Measurements from ENCODE around the gene LHFPL2.

The LHFPL2 gene

GRCh38 chr5:78665534-78665933 is 17.0 kb upstream of the LHFPL2 start:
- no peak for DNase-seq

- DNase-seq: no peak
Measured at GRCh38 chr5:78662323-78662722, 13.8 kb upstream of the LHFPL2 start.

- DNase-seq: no peak
Measured at GRCh38 chr5:78661691-78662090, 13.1 kb upstream of the LHFPL2 start.

- DNase-seq: no peak
Measured at GRCh38 chr5:78661044-78661443, 12.5 kb upstream of the LHFPL2 start.

GRCh38 chr5:78660401-78660800 is 11.8 kb upstream of the LHFPL2 start:
- no peak for DNase-seq

GRCh38 chr5:78659714-78660113 is 11.1 kb upstream of the LHFPL2 start:
- no peak for DNase-seq

- no peak for DNase-seq
Measured at GRCh38 chr5:78659114-78659513, 10.5 kb upstream of the LHFPL2 start.

GRCh38 chr5:78657201-78657600 is 8.6 kb upstream of the LHFPL2 start:
- no peak for DNase-seq

- DNase-seq: no peak
Measured at GRCh38 chr5:78655746-78656290, 7.2 kb upstream of the LHFPL2 start.

- no peak for DNase-seq
Measured at GRCh38 chr5:78654386-78654785, 5.8 kb upstream of the LHFPL2 start.

- no peak for DNase-seq
Measured at GRCh38 chr5:78653681-78654366, 5.3 kb upstream of the LHFPL2 start.

GRCh38 chr5:78653031-78653430 is 4.5 kb upstream of the LHFPL2 start:
- DNase-seq: no peak

- no peak for DNase-seq
Measured at GRCh38 chr5:78651468-78651867, 2.9 kb upstream of the LHFPL2 start.

- DNase-seq: no peak
Measured at GRCh38 chr5:78650531-78650930, 2.0 kb upstream of the LHFPL2 start.

GRCh38 chr5:78649861-78650496 is 1.4 kb upstream of the LHFPL2 start:
- no peak for DNase-seq

- peak in 1 of 3 experiments; percentile 31 for DNase-seq
Measured at GRCh38 chr5:78649211-78649695, 681 bp upstream of the LHFPL2 start.

- DNase-seq: peak in 2 of 3 experiments; percentile 35 to 74
Measured at GRCh38 chr5:78647838-78648358, 674 bp downstream of the LHFPL2 start.

GRCh38 chr5:78647351-78647818 is 1.2 kb downstream of the LHFPL2 start:
- peak in 2 of 3 experiments; percentile 9 to 27 for DNase-seq

GRCh38 chr5:78644741-78645300 is 3.8 kb downstream of the LHFPL2 start:
- DNase-seq: no peak

- no peak for DNase-seq
Measured at GRCh38 chr5:78644129-78644528, 4.4 kb downstream of the LHFPL2 start.

- DNase-seq: no peak
Measured at GRCh38 chr5:78642701-78643100, 5.9 kb downstream of the LHFPL2 start.

- no peak for DNase-seq
Measured at GRCh38 chr5:78640662-78641474, 7.7 kb downstream of the LHFPL2 start.

GRCh38 chr5:78639791-78640190 is 8.8 kb downstream of the LHFPL2 start:
- no peak for DNase-seq
